Natural killer cell treated with Interleukin-12 subunit alpha and Interleukin-12 subunit beta and Interleukin-15 and Interleukin-18, amount 100 ng/mL, for 72 hours (primary cell): ENCODE measurements around the gene NECTIN1. TPM values are rescaled to one million over a fixed set of nuclear protein-coding genes. Genes with fewer than 3 reads are reported as not detected.

Source experiments
- ATAC-seq, 2 donors: fragments of 150-1000 bp; cut with Tn5 transposase in 1 of 2; sonication (Bioruptor Pico), chemical (Tn5 transposase) in 1 of 2; 2 replicates each; pipeline ENCODE4 v1.10.0; 2021
- DNase-seq: peaks from one replicate; pipeline ENCODE4 v3.0.0; 2022; ENCODE audit warnings: low spot score
- H3K27ac Mint-ChIP-seq, 2 donors: 1 replicate in 1 of 2; 2 replicates in 1 of 2; pipeline ENCODE4 v1.8.0; 2022; ENCODE audit warnings: mixed read lengths in 2 of 2, mild to moderate bottlenecking in 1 of 2, moderate library complexity in 1 of 2
- H3K27me3 Mint-ChIP-seq, 2 donors: 1 replicate in 1 of 2; 2 replicates in 1 of 2; pipeline ENCODE4 v1.8.0; 2022; ENCODE audit warnings: mixed read lengths in 2 of 2
- H3K36me3 Mint-ChIP-seq: one replicate; pipeline ENCODE4 v1.8.0; 2022; ENCODE audit warnings: mixed read lengths
- H3K4me1 Mint-ChIP-seq, 2 donors: 1 replicate in 1 of 2; 2 replicates in 1 of 2; pipeline ENCODE4 v1.8.0; 2022; ENCODE audit warnings: low read depth in 2 of 2, mixed read lengths in 2 of 2, mild to moderate bottlenecking in 1 of 2
- H3K4me3 Mint-ChIP-seq: one replicate; pipeline ENCODE4 v1.8.0; 2022; ENCODE audit warnings: mixed read lengths
- H3K9me3 Mint-ChIP-seq: 2 replicates; pipeline ENCODE4 v1.8.0; 2022; ENCODE audit warnings: mixed read lengths
- total RNA-seq, 2 donors: library from RNA; stranded (reverse); gene quantifications; one replicate each; pipeline ENCODE4 v1.2.3, GENCODE V29; 2022

NECTIN1 gene
- total RNA-seq, 2 donors from 2014 or later: 2.3 to 2.6 TPM

GRCh38 chr11:119668676-119669075, 60.3 kb downstream of the NECTIN1 start:
- Mint-ChIP-seq H3K27me3 (peaks cover 21 to 25% of the 10 kb centered on the region in 2 donors), H3K36me3 (no peaks in the 10 kb centered on the region), H3K9me3 (no peaks in the 10 kb centered on the region), H3K27ac (no peak overlapping the region), H3K4me1 (peaks cover 5 to 7% of the 10 kb centered on the region in 2 donors), H3K4me3 (no peak overlapping the region)
- no peak for ATAC-seq
- no peak for DNase-seq

GRCh38 chr11:119666463-119667131, 62.4 kb downstream of the NECTIN1 start:
- ATAC-seq (peak; percentile 88 to 89), DNase-seq (peak; percentile 74)
- H3K4me3 Mint-ChIP-seq: no peak overlapping the region
- no peaks in the 10 kb centered on the region for H3K9me3 Mint-ChIP-seq
- H3K27ac Mint-ChIP-seq: no peak overlapping the region
- H3K4me1 Mint-ChIP-seq: no peaks in the 10 kb centered on the region
- peaks cover 20 to 21% of the 10 kb centered on the region in 2 donors for H3K27me3 Mint-ChIP-seq
- no peaks in the 10 kb centered on the region for H3K36me3 Mint-ChIP-seq

GRCh38 chr11:119666061-119666460, 62.9 kb downstream of the NECTIN1 start:
- H3K4me1 Mint-ChIP-seq: no peaks in the 10 kb centered on the region
- DNase-seq (no peak), ATAC-seq (no peak)
- H3K36me3 Mint-ChIP-seq: no peaks in the 10 kb centered on the region
- no peak overlapping the region for H3K27ac Mint-ChIP-seq
- no peak overlapping the region for H3K4me3 Mint-ChIP-seq
- H3K27me3 Mint-ChIP-seq: peaks cover 20 to 21% of the 10 kb centered on the region in 2 donors
- H3K9me3 Mint-ChIP-seq: no peaks in the 10 kb centered on the region

GRCh38 chr11:119664701-119665420, 64.1 kb downstream of the NECTIN1 start:
- H3K27ac Mint-ChIP-seq: no peak overlapping the region
- H3K4me1 Mint-ChIP-seq: no peaks in the 10 kb centered on the region
- peaks cover 18 to 21% of the 10 kb centered on the region in 2 donors for H3K27me3 Mint-ChIP-seq
- no peaks in the 10 kb centered on the region for H3K36me3 Mint-ChIP-seq
- H3K4me3 Mint-ChIP-seq: no peak overlapping the region
- no peaks in the 10 kb centered on the region for H3K9me3 Mint-ChIP-seq
- DNase-seq: no peak
- ATAC-seq: no peak

- no peaks in the 10 kb centered on the region for H3K4me1 Mint-ChIP-seq
- no peak for ATAC-seq
- H3K36me3 Mint-ChIP-seq: no peaks in the 10 kb centered on the region
- H3K27ac Mint-ChIP-seq: no peak overlapping the region
- peaks cover 13 to 15% of the 10 kb centered on the region in 2 donors for H3K27me3 Mint-ChIP-seq
- H3K4me3 Mint-ChIP-seq: no peak overlapping the region
- DNase-seq: no peak
- H3K9me3 Mint-ChIP-seq: no peaks in the 10 kb centered on the region
Measured at GRCh38 chr11:119664063-119664572, 64.9 kb downstream of the NECTIN1 start.

- ATAC-seq: no peak
- H3K36me3 Mint-ChIP-seq: no peaks in the 10 kb centered on the region
- peaks cover 7 to 8% of the 10 kb centered on the region in 2 donors for H3K27me3 Mint-ChIP-seq
Measured at GRCh38 chr11:119663279-119663678, 65.7 kb downstream of the NECTIN1 start.

GRCh38 chr11:119661226-119661625, 67.8 kb downstream of the NECTIN1 start:
- Mint-ChIP-seq H3K36me3 (no peaks in the 10 kb centered on the region), H3K27ac (no peak overlapping the region), H3K27me3 (peaks cover 0 to 4% of the 10 kb centered on the region in 2 donors), H3K4me3 (no peak overlapping the region), H3K4me1 (no peaks in the 10 kb centered on the region), H3K9me3 (no peaks in the 10 kb centered on the region)
- ATAC-seq (no peak), DNase-seq (no peak)

More at GRCh38 chr11:119663279-119663678, 65.7 kb downstream of the NECTIN1 start:
- no peaks in the 10 kb centered on the region for H3K9me3 Mint-ChIP-seq
- H3K27ac Mint-ChIP-seq: no peak overlapping the region
- DNase-seq: no peak
- no peaks in the 10 kb centered on the region for H3K4me1 Mint-ChIP-seq
- no peak overlapping the region for H3K4me3 Mint-ChIP-seq

- no peaks in the 10 kb centered on the region for H3K27me3 Mint-ChIP-seq
- no peak for DNase-seq
- no peaks in the 10 kb centered on the region for H3K36me3 Mint-ChIP-seq
- no peak for ATAC-seq
- no peaks in the 10 kb centered on the region for H3K9me3 Mint-ChIP-seq
- no peaks in the 10 kb centered on the region for H3K4me1 Mint-ChIP-seq
- H3K27ac Mint-ChIP-seq: no peak overlapping the region
- no peak overlapping the region for H3K4me3 Mint-ChIP-seq
Measured at GRCh38 chr11:119659971-119660723, 68.9 kb downstream of the NECTIN1 start.

GRCh38 chr11:119652907-119653659, 75.9 kb downstream of the NECTIN1 start:
- H3K27ac Mint-ChIP-seq: no peak overlapping the region
- H3K36me3 Mint-ChIP-seq: no peaks in the 10 kb centered on the region
- ATAC-seq: no peak
- DNase-seq: no peak
- H3K9me3 Mint-ChIP-seq: peaks cover 2% of the 10 kb centered on the region
- H3K4me1 Mint-ChIP-seq: no peaks in the 10 kb centered on the region
- H3K27me3 Mint-ChIP-seq: peaks cover 6 to 10% of the 10 kb centered on the region in 2 donors
- no peak overlapping the region for H3K4me3 Mint-ChIP-seq

GRCh38 chr11:119651802-119652584, 77.0 kb downstream of the NECTIN1 start:
- no peaks in the 10 kb centered on the region for H3K36me3 Mint-ChIP-seq
- DNase-seq (no peak), ATAC-seq (no peak)
- H3K4me3 Mint-ChIP-seq: no peak overlapping the region
- H3K27ac Mint-ChIP-seq: no peak overlapping the region
- peaks cover 6 to 10% of the 10 kb centered on the region in 2 donors for H3K27me3 Mint-ChIP-seq
- H3K9me3 Mint-ChIP-seq: peaks cover 4% of the 10 kb centered on the region
- H3K4me1 Mint-ChIP-seq: no peaks in the 10 kb centered on the region

- Mint-ChIP-seq H3K27me3 (peaks cover 6 to 12% of the 10 kb centered on the region in 2 donors), H3K36me3 (no peaks in the 10 kb centered on the region), H3K4me1 (no peaks in the 10 kb centered on the region)
Measured at GRCh38 chr11:119650251-119650650, 78.7 kb downstream of the NECTIN1 start.

GRCh38 chr11:119647254-119647653, 81.7 kb downstream of the NECTIN1 start:
- H3K36me3 Mint-ChIP-seq: no peaks in the 10 kb centered on the region
- peaks cover 4% of the 10 kb centered on the region for H3K9me3 Mint-ChIP-seq
- H3K27me3 Mint-ChIP-seq: peaks cover 11 to 13% of the 10 kb centered on the region in 2 donors
- H3K4me3 Mint-ChIP-seq: no peak overlapping the region
- H3K27ac Mint-ChIP-seq: no peak overlapping the region
- ATAC-seq (no peak), DNase-seq (no peak)
- H3K4me1 Mint-ChIP-seq: no peaks in the 10 kb centered on the region

More at GRCh38 chr11:119650251-119650650, 78.7 kb downstream of the NECTIN1 start:
- DNase-seq: no peak
- Mint-ChIP-seq H3K4me3 (no peak overlapping the region), H3K27ac (no peak overlapping the region), H3K9me3 (peaks cover 4% of the 10 kb centered on the region)
- no peak for ATAC-seq
